Measurements from ENCODE around the gene SSR1. TPM values are rescaled to one million over a fixed set of nuclear protein-coding genes. Genes with fewer than 3 reads are reported as not detected.
"Not testable (repeated sequence)": the region's sequence is repeated elsewhere in the genome, so short reads cannot be mapped to it uniquely, and the experiment has no call there.

Gene SSR1
- total RNA-seq, 5 donors from 2014 or later (not counting 1 experiment from before 2014, with no cell fraction given): 75.7 to 111 (median 100) TPM

DNA sequence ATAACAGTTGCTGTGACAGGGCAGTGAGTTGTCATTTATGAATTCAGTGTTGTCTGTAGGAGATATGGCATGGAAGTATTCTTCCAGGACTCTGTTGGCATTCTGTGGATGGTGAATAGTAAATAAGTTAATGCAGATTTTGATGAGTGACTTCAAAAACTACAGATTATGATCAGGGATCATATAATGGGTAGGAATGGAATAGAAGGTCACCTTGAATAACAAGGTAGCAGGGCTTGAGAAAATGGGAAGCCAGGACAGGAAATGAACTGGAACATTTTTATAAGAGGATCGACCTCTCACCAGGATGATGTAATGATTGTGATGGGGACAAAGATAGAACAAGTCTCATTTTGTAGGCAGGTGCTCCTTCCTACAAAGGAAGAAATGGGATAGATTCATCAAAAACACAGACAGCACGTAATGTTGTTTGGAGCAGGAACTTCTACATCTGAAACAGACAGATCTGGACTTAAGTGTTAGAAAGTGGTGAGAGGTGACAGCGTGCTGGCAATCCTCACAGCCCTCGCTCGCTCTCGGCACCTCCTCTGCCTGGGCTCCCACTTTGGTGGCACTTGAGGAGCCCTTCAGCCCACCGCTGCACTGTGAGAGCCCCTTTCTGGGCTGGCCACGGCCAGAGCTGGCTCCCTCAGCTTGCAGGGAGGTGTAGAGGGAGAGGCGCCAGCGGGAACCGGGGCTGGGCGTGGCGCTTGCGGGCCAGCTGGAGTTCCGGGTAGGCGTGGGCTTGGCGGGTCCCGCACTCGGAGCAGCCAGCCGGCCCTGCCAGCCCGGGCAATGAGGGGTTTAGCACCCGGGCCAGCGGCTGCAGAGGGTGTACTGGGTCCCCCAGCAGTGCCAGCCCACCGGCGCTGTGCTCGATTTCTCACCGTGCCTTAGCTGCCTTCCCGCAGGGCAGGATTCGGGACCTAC, 30.8 kb upstream of the SSR1 start:
- POLR2A ChIA-PET: no interaction called here
- Histone ChIP-seq H3K4me1 (ENCODE audit: control insufficient read depth in 1 of 2, extremely low read depth in 1 of 2, insufficient read depth in 2 of 2, low read length in 2 of 2) (no peaks in the 10 kb centered on the region), H3K27me3 (replicated peaks in 1 of 2; ENCODE audit: control insufficient read depth in 2 of 2, extremely low read depth in 1 of 2, insufficient read depth in 2 of 2, low read length in 1 of 2) (peaks cover 0 to 33% of the 10 kb centered on the region in 2 experiments), H3K9me3 (no peaks in the 10 kb centered on the region), H3K27ac (ENCODE audit: low read length) (no peak overlapping the region), H3K36me3 (ENCODE audit: control insufficient read depth in 2 of 2, extremely low read depth in 1 of 2, insufficient read depth in 1 of 2, low read length in 1 of 2) (no peaks in the 10 kb centered on the region), H3K4me3 (ENCODE audit: control insufficient read depth in 1 of 2, extremely low read depth in 1 of 2, low read length in 1 of 2) (no peak overlapping the region)
- Mint-ChIP-seq H3K27ac (no peak overlapping the region), H3K4me3 (no peak overlapping the region), H3K27me3 (peaks cover 16 to 31% of the 10 kb centered on the region in 2 donors), H3K4me1 (peaks cover 0 to 11% (median 5%) of the 10 kb centered on the region in 3 donors), H3K9me3 (no peaks in the 10 kb centered on the region), H3K36me3 (peaks cover 3% of the 10 kb centered on the region)
- ATAC-seq (replicated peaks in 1 of 4) (no peak), DNase-seq (no peak)
- WGBS (ENCODE audit: insufficient coverage): 91% methylated on average over 23 of the region's 29 CpGs
- CTCF ChIA-PET: no interaction called here

DNA sequence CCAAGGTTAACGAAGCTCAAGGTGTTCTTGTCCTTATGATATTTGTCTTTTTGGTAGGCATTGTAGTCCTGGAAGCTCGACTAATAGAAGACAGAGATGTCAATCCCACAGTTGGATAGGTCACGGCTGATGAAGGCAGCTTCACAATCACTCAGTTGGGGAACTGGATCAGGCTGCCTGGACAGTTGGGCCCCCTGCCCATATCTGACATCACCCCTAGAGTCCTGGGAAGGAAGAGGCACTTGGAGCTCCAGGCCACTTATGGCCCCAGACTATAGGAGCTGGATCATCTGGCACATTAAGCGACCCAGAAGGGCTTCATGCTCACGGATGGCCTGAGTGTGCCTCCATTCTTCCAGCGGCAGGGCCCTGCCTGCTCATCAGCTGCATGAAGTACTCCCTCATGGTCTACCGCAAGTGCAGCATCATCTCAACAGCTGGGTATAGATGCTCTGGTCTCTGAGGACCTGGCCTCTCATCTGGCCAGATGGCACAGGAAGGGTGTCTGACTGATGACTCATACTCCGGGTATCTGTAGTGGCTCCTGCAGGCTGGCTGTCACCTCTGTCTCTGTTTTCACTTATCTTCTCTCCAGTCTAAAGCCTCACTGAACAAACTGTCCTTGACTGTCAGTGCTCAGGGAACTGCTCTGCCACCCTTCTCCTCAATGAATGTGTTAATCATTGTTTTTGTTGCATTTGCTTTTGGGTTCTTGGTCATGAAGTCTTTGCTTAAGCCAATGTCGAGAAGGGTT, 29.2 kb upstream of the SSR1 start:
- POLR2A ChIA-PET: interaction anchor here in 1 of 2 donors (0.6 kb wide), 1 partner anchor 67 kb away, joined by 3 read pairs; no protein-coding TSS in a partner anchor
- H3K4me1 ChIP-seq (ENCODE audit: control insufficient read depth in 1 of 2, extremely low read depth in 1 of 2, insufficient read depth in 2 of 2, low read length in 2 of 2): no peaks in the 10 kb centered on the region
- CTCF ChIA-PET: no interaction called here
- 81% methylated on average over 7 of the region's 9 CpGs for WGBS (ENCODE audit: insufficient coverage)
- Mint-ChIP-seq H3K4me1 (peaks cover 0 to 11% (median 0%) of the 10 kb centered on the region in 3 donors), H3K27me3 (peaks cover 9 to 18% of the 10 kb centered on the region in 2 donors), H3K27ac (no peak overlapping the region), H3K4me3 (no peak overlapping the region), H3K36me3 (no peaks in the 10 kb centered on the region), H3K9me3 (no peaks in the 10 kb centered on the region)
- no peaks in the 10 kb centered on the region for H3K9me3 ChIP-seq
- no peak overlapping the region for H3K4me3 ChIP-seq (ENCODE audit: control insufficient read depth in 1 of 2, extremely low read depth in 1 of 2, low read length in 1 of 2)
- no peak overlapping the region for H3K27ac ChIP-seq (ENCODE audit: low read length)
- ATAC-seq (replicated peaks in 1 of 4) (no peak), DNase-seq (no peak)
- peaks cover 0 to 25% of the 10 kb centered on the region in 2 experiments for H3K27me3 ChIP-seq (replicated peaks in 1 of 2; ENCODE audit: control insufficient read depth in 2 of 2, extremely low read depth in 1 of 2, insufficient read depth in 2 of 2, low read length in 1 of 2)
- H3K36me3 ChIP-seq (ENCODE audit: control insufficient read depth in 2 of 2, extremely low read depth in 1 of 2, insufficient read depth in 1 of 2, low read length in 1 of 2): no peaks in the 10 kb centered on the region

- no peak overlapping the region for H3K27ac Mint-ChIP-seq
- WGBS (ENCODE audit: insufficient coverage): no CpG with 5 or more reads among the region's 3 CpGs
- H3K27me3 ChIP-seq (replicated peaks in 1 of 2; ENCODE audit: control insufficient read depth in 2 of 2, extremely low read depth in 1 of 2, insufficient read depth in 2 of 2, low read length in 1 of 2): peaks cover 0 to 20% of the 10 kb centered on the region in 2 experiments
- ChIA-PET CTCF (no interaction called here), POLR2A (no interaction called here)
- H3K27me3 Mint-ChIP-seq: peaks cover 9 to 17% of the 10 kb centered on the region in 2 donors
- no peak overlapping the region for H3K4me3 ChIP-seq (ENCODE audit: control insufficient read depth in 1 of 2, extremely low read depth in 1 of 2, low read length in 1 of 2)
- H3K4me3 Mint-ChIP-seq: no peak overlapping the region
- H3K36me3 ChIP-seq (ENCODE audit: control insufficient read depth in 2 of 2, extremely low read depth in 1 of 2, insufficient read depth in 1 of 2, low read length in 1 of 2): no peaks in the 10 kb centered on the region
- no peaks in the 10 kb centered on the region for H3K9me3 Mint-ChIP-seq
- no peaks in the 10 kb centered on the region for H3K36me3 Mint-ChIP-seq
- no peaks in the 10 kb centered on the region for H3K4me1 ChIP-seq (ENCODE audit: control insufficient read depth in 1 of 2, extremely low read depth in 1 of 2, insufficient read depth in 2 of 2, low read length in 2 of 2)
- ATAC-seq (replicated peaks in 1 of 4): no peak
- H3K9me3 ChIP-seq: no peaks in the 10 kb centered on the region
- DNase-seq: no peak
- H3K4me1 Mint-ChIP-seq: peaks cover 0 to 11% (median 0%) of the 10 kb centered on the region in 3 donors
- H3K27ac ChIP-seq (ENCODE audit: low read length): no peak overlapping the region
These were observed 28.3 kb upstream of the SSR1 start for GRCh38 chr6:7341271-7341670.

DNA sequence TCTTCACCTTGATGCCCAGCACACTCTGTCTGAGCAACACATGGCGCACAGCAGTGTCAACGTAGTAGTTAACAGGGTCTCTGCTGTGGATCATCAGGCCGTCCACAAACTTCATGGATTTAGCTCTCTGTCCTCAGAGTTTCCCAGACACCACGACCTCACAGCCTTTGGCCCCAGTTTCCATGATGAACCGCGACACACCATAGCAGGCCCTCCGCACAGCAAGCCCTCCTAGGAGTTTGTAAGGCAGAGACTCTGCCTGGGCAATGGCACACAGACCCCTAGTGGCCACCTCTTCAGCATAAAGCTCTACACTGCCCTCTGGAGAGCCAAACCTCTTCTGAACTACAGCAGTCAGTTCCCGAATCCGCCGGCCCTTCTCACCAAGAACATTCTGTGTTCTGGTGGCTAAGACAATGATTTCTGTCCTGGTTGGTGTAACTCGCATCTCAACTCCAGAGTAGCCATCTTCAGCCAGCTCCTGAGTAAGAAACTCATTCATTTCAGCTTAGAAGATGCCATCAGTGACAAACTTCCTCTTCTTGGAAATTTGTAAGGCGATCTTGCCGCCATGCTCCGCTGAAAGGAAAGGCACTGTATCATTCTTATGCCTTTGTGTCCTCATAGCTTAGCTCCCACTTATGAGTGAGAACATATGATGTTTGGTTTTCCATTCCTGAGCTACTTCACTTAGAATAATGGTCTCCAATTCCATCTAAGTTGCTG, 26.2 kb upstream of the SSR1 start:
- H3K27me3 ChIP-seq (replicated peaks in 1 of 2; ENCODE audit: control insufficient read depth in 2 of 2, extremely low read depth in 1 of 2, insufficient read depth in 2 of 2, low read length in 1 of 2): peaks cover 0 to 18% of the 10 kb centered on the region in 2 experiments
- H3K27ac Mint-ChIP-seq; H3K27ac ChIP-seq (ENCODE audit: low read length); H3K4me3 ChIP-seq (ENCODE audit: control insufficient read depth in 1 of 2, extremely low read depth in 1 of 2, low read length in 1 of 2); ATAC-seq (replicated peaks in 1 of 4); H3K4me1 ChIP-seq (ENCODE audit: control insufficient read depth in 1 of 2, extremely low read depth in 1 of 2, insufficient read depth in 2 of 2, low read length in 2 of 2); H3K9me3 ChIP-seq; H3K4me1 Mint-ChIP-seq; H3K36me3 Mint-ChIP-seq; H3K36me3 ChIP-seq (ENCODE audit: control insufficient read depth in 2 of 2, extremely low read depth in 1 of 2, insufficient read depth in 1 of 2, low read length in 1 of 2); H3K4me3 Mint-ChIP-seq; H3K9me3 Mint-ChIP-seq; POLR2A ChIA-PET: not testable (repeated sequence)
- peak in 2 of 35 experiments; percentile 18 to 22 for DNase-seq
- H3K27me3 Mint-ChIP-seq: peaks cover 9 to 11% of the 10 kb centered on the region in 2 donors
- WGBS (ENCODE audit: insufficient coverage): 79% methylated on average over 10 of the region's 14 CpGs
- CTCF ChIA-PET: interaction anchor here in 1 of 2 donors (1.0 kb wide), 1 partner anchor 17 kb away, joined by 3 read pairs; no protein-coding TSS in a partner anchor

DNA sequence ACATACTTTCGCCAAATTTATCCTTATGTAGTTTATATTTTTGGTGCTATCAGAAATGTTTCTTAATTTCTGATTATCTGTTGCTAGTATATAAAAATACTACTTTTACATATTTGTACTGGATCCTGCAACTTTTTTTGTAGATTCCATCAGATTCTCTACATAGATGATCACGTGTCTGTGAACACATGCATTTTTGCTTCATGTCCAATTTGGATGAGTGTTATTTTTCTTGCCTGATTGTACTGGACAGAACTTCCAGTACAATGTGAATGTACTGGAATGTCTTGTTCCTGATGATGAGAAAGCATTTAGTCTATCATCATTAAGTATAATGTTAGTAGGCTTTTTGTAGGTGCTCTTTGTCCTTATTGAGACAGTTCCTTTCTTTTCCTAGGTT, 25.0 kb upstream of the SSR1 start:
- Histone ChIP-seq H3K27ac (ENCODE audit: low read length) (no peak overlapping the region), H3K4me3 (ENCODE audit: control insufficient read depth in 1 of 2, extremely low read depth in 1 of 2, low read length in 1 of 2) (no peak overlapping the region), H3K36me3 (ENCODE audit: control insufficient read depth in 2 of 2, extremely low read depth in 1 of 2, insufficient read depth in 1 of 2, low read length in 1 of 2) (no peaks in the 10 kb centered on the region), H3K27me3 (replicated peaks in 1 of 2; ENCODE audit: control insufficient read depth in 2 of 2, extremely low read depth in 1 of 2, insufficient read depth in 2 of 2, low read length in 1 of 2) (peaks cover 0 to 18% of the 10 kb centered on the region in 2 experiments), H3K9me3 (no peaks in the 10 kb centered on the region), H3K4me1 (ENCODE audit: control insufficient read depth in 1 of 2, extremely low read depth in 1 of 2, insufficient read depth in 2 of 2, low read length in 2 of 2) (no peaks in the 10 kb centered on the region)
- WGBS (ENCODE audit: insufficient coverage): no CpG with 5 or more reads among the region's 2 CpGs
- ChIA-PET CTCF (no interaction called here), POLR2A (no interaction called here)
- Mint-ChIP-seq H3K4me1 (no peaks in the 10 kb centered on the region), H3K36me3 (no peaks in the 10 kb centered on the region), H3K27ac (no peak overlapping the region), H3K4me3 (no peak overlapping the region), H3K9me3 (no peaks in the 10 kb centered on the region), H3K27me3 (peaks cover 4% of the 10 kb centered on the region in 2 donors)
- ATAC-seq (replicated peaks in 1 of 4) (no peak), DNase-seq (no peak)

GRCh38 chr6:7335519-7335918, 22.5 kb upstream of the SSR1 start:
- Mint-ChIP-seq H3K27ac (no peak overlapping the region), H3K4me3 (no peak overlapping the region), H3K4me1 (no peaks in the 10 kb centered on the region), H3K27me3 (no peaks in the 10 kb centered on the region), H3K9me3 (no peaks in the 10 kb centered on the region), H3K36me3 (no peaks in the 10 kb centered on the region)
- H3K9me3 ChIP-seq: no peaks in the 10 kb centered on the region
- DNase-seq (no peak), ATAC-seq (replicated peaks in 1 of 4) (no peak)
- H3K27me3 ChIP-seq (replicated peaks in 1 of 2; ENCODE audit: control insufficient read depth in 2 of 2, extremely low read depth in 1 of 2, insufficient read depth in 2 of 2, low read length in 1 of 2): peaks cover 0 to 3% of the 10 kb centered on the region in 2 experiments
- H3K4me3 ChIP-seq (ENCODE audit: control insufficient read depth in 1 of 2, extremely low read depth in 1 of 2, low read length in 1 of 2): no peak overlapping the region
- no peak overlapping the region for H3K27ac ChIP-seq (ENCODE audit: low read length)
- no peaks in the 10 kb centered on the region for H3K4me1 ChIP-seq (ENCODE audit: control insufficient read depth in 1 of 2, extremely low read depth in 1 of 2, insufficient read depth in 2 of 2, low read length in 2 of 2)
- no peaks in the 10 kb centered on the region for H3K36me3 ChIP-seq (ENCODE audit: control insufficient read depth in 2 of 2, extremely low read depth in 1 of 2, insufficient read depth in 1 of 2, low read length in 1 of 2)
- no CpG with 5 or more reads among the region's 3 CpGs for WGBS (ENCODE audit: insufficient coverage)
- CTCF ChIA-PET: no interaction called here
- POLR2A ChIA-PET: no interaction called here
